ENCODE measurements around the gene HESX1. TPM values are rescaled to one million over a fixed set of nuclear protein-coding genes. Genes with fewer than 3 reads are reported as not detected.

Gene HESX1
- polyA plus RNA-seq = 1.5 TPM
- long read RNA-seq, donor 1 = 0 reads
- long read RNA-seq, donor 2, partial matches to known transcripts = 33 of 38 reads
- long read RNA-seq, donor 2, other reads (novel, unspliced or antisense) = 5 of 38 reads
- long read RNA-seq, donor 3 = 0 reads
- long read RNA-seq, donor 4 = 0 reads
- long read RNA-seq, donor 5 = 0 reads
- long read RNA-seq, donor 6 = 0 reads
- long read RNA-seq, donor 7, partial matches to known transcripts = 0 of 1 reads
- long read RNA-seq, donor 7, other reads (novel, unspliced or antisense) = 0 of 1 reads
- long read RNA-seq, donor 8, partial matches to known transcripts = 48 of 48 reads
- long read RNA-seq, donor 8, other reads (novel, unspliced or antisense) = 0 of 48 reads
- long read RNA-seq, donor 9 = 0 reads
- long read RNA-seq, donor 10 = 0 reads
- long read RNA-seq, donor 11 = 0 reads

GRCh38 chr3:57199895-57200297, at the start of gene HESX1:
Gene HESX1 (minus strand): TSS chr3:57199978. CDS start chr3:57199918, 60 bp downstream.
- H3K27ac ChIP-seq (ENCODE audit: low read length) = no peak within 1 kb of the TSS
- no peak within 1 kb of the TSS for H3K4me3 ChIP-seq (ENCODE audit: low read length)
- H3K9me3 ChIP-seq (ENCODE audit: control insufficient read depth, low read depth, low read length) = no peaks in the 10 kb centered on the region
- H3K4me1 ChIP-seq (ENCODE audit: control insufficient read depth, insufficient read depth, low read length) = no peaks in the 10 kb centered on the region
- H3K36me3 ChIP-seq (ENCODE audit: control insufficient read depth, insufficient read depth, low read length) = no peaks in the 10 kb centered on the region
- WGBS (ENCODE audit: insufficient coverage, low lambda C conversion rate) = no CpG with 5 or more reads among the region's 4 CpGs
- no peaks in the 10 kb centered on the region for H3K27me3 ChIP-seq (ENCODE audit: control insufficient read depth, insufficient read depth, low read length)
- DNase-seq = no peak

DNA sequence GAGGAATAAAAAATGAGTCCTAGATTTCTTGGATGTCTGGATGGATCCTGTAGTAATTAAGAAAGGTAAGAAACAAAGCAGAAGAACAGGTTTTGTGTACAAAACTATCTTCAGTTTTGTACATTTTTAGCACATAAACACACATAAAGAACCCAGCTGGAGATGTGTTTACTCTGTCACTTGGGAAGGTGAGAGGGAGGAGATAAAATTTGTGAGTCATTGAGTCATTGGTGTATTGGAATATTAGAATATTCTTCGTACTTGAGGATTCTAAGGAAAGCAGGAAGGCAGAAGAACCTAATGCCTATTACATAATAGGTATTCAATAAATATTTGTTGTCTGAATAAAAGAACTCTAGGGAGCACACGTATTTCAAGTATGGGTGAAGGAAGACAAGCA, 45.2 kb upstream of the HESX1 start:
- Histone ChIP-seq H3K9me3 (ENCODE audit: control insufficient read depth, low read depth, low read length) (no peaks in the 10 kb centered on the region), H3K4me1 (ENCODE audit: control insufficient read depth, insufficient read depth, low read length) (no peaks in the 10 kb centered on the region), H3K36me3 (ENCODE audit: control insufficient read depth, insufficient read depth, low read length) (peaks cover 59% of the 10 kb centered on the region), H3K4me3 (ENCODE audit: low read length) (no peak overlapping the region), H3K27ac (ENCODE audit: low read length) (no peak overlapping the region), H3K27me3 (ENCODE audit: control insufficient read depth, insufficient read depth, low read length) (no peaks in the 10 kb centered on the region)
- 92% methylated on average over 2 of the region's 2 CpGs for WGBS (ENCODE audit: insufficient coverage, low lambda C conversion rate)
- no peak for DNase-seq

GRCh38 chr3:57234613-57235575, 35.1 kb upstream of the HESX1 start:
- peaks cover 11% of the 10 kb centered on the region for H3K36me3 ChIP-seq (ENCODE audit: control insufficient read depth, insufficient read depth, low read length)
- H3K4me3 ChIP-seq (ENCODE audit: low read length) = no peak overlapping the region
- no peak for DNase-seq
- 74% methylated on average over 3 of the region's 13 CpGs for whole genome bisulfite sequencing (ENCODE audit: insufficient coverage, low lambda C conversion rate)
- H3K4me1 ChIP-seq (ENCODE audit: control insufficient read depth, insufficient read depth, low read length) = no peaks in the 10 kb centered on the region
- H3K27ac ChIP-seq (ENCODE audit: low read length) = no peak overlapping the region
- H3K9me3 ChIP-seq (ENCODE audit: control insufficient read depth, low read depth, low read length) = no peaks in the 10 kb centered on the region
- H3K27me3 ChIP-seq (ENCODE audit: control insufficient read depth, insufficient read depth, low read length) = no peaks in the 10 kb centered on the region

DNA sequence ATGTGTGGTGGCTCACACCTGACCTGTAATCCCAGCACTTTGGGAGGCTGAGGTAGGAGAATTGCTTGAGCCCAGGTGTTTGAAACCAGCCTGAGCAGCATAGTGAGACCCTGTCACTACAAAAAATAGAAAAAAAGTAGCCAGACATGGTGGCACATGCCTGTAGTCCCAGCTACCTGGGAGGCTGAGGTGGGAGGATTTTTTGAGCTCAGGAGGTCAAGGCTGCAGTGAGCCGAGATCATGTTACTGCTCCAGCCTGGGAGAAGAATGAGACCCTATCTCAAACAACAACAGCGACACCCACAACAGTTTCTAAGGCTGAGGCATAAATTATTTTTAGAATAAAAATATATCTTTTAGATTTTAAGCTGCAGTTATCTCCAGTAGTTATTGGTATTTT, 34.0 kb upstream of the HESX1 start:
- H3K4me1 ChIP-seq (ENCODE audit: control insufficient read depth, insufficient read depth, low read length) = no peaks in the 10 kb centered on the region
- no peaks in the 10 kb centered on the region for H3K27me3 ChIP-seq (ENCODE audit: control insufficient read depth, insufficient read depth, low read length)
- no peak overlapping the region for H3K4me3 ChIP-seq (ENCODE audit: low read length)
- no peaks in the 10 kb centered on the region for H3K9me3 ChIP-seq (ENCODE audit: control insufficient read depth, low read depth, low read length)
- no CpG with 5 or more reads among the region's 2 CpGs for WGBS (ENCODE audit: insufficient coverage, low lambda C conversion rate)
- DNase-seq = no peak
- no peak overlapping the region for H3K27ac ChIP-seq (ENCODE audit: low read length)
- H3K36me3 ChIP-seq (ENCODE audit: control insufficient read depth, insufficient read depth, low read length) = peaks cover 6% of the 10 kb centered on the region

- 83% methylated on average over 2 of the region's 2 CpGs for WGBS (ENCODE audit: insufficient coverage, low lambda C conversion rate)
- no peak for DNase-seq
- peaks cover 3% of the 10 kb centered on the region for H3K4me1 ChIP-seq (ENCODE audit: control insufficient read depth, insufficient read depth, low read length)
- no peak overlapping the region for H3K4me3 ChIP-seq (ENCODE audit: low read length)
- H3K36me3 ChIP-seq (ENCODE audit: control insufficient read depth, insufficient read depth, low read length) = no peaks in the 10 kb centered on the region
- H3K27me3 ChIP-seq (ENCODE audit: control insufficient read depth, insufficient read depth, low read length) = no peaks in the 10 kb centered on the region
- no peaks in the 10 kb centered on the region for H3K9me3 ChIP-seq (ENCODE audit: control insufficient read depth, low read depth, low read length)
- peak overlapping the region; percentile 87 for H3K27ac ChIP-seq (ENCODE audit: low read length)
These were observed 30.2 kb upstream of the HESX1 start for GRCh38 chr3:57230006-57230405.

DNA sequence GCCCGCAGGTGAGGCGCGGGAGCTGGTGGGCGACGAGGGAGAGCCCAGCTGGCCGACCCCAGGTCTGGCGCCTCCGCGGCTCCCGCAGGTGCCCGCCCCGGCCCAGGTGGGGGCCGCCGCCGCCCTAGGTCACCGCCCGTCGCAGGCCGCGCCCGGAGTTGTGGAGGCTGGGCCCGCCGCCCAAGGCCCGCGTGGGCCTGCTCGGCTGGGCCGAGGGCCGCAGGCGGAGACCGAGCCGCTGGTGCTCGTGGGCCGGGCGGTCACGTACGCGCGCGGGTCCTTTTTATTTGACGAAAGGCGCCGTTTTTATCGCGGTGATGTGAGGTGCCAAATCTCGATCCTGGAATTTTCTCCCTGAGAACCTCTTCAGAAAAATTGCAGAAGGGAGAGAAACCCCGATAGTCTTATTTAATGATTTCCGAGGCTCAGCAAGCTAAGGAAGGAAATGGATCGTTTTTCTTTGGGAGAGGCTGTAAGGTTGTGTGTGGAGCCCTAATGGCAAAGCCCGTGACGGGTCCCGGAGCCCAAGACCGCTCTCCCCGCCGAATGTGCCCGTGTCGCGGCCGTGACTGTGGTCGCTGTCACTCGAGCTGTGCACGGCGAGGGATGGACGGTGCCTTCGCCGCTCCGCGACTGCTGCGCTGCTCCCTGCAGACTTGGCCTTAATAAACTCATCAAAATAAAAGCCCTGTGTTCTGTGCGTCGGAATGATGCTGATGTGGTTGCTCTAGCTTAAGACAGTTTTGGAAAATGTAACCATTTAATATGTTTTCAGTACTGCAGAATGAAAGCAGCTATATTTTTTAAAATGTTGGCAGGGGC, 28.4 kb upstream of the HESX1 start:
- Histone ChIP-seq H3K4me3 (ENCODE audit: low read length) (peak overlapping the region; percentile 77), H3K4me1 (ENCODE audit: control insufficient read depth, insufficient read depth, low read length) (peaks cover 3% of the 10 kb centered on the region), H3K27ac (ENCODE audit: low read length) (peak overlapping the region; percentile 87), H3K36me3 (ENCODE audit: control insufficient read depth, insufficient read depth, low read length) (no peaks in the 10 kb centered on the region), H3K27me3 (ENCODE audit: control insufficient read depth, insufficient read depth, low read length) (no peaks in the 10 kb centered on the region), H3K9me3 (ENCODE audit: control insufficient read depth, low read depth, low read length) (no peaks in the 10 kb centered on the region)
- no CpG with 5 or more reads among the region's 70 CpGs for WGBS (ENCODE audit: insufficient coverage, low lambda C conversion rate)
- DNase-seq = peak; percentile 35 to 72

DNA sequence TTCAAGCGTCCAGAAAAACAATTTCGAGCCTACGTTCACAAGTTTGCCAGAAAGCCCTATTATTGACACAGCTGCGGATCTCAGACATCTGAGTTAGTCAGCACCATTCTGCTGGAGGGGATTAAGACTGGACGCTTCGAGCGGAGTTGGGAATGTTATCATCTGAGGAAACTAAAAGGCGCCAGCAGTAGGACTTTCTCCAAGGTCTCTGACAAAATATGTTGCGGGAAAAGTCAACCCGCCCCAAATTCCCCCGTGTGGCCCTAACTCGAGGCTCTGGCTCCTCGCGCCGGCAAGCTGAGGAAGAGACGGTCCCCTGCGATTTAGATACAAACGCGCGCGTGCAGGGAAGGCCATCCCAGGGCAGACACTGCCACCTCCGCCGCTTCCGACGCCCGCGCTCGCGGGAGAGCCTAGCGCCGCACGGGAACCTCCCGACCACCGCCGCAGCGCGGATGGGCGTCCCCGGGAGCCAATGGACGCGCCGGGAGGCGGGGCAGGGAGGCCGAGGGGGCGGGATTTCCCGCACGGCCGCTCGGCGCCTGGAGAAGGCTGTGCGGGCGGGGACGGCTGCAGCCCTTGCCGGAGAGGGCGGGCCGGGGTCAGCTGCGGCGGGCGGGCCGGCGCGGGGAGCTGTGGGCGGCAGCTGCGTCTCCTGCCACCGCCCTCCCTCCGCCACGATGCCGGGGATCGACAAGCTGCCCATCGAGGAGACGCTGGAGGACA, 27.6 kb upstream of the HESX1 start, which contains the start of gene APPL1:
APPL1 (plus strand) TSS at position 526 of the 726 bp plus-strand sequence; CDS start at position 681, 155 bp downstream.
- Histone ChIP-seq H3K4me1 (ENCODE audit: control insufficient read depth, insufficient read depth, low read length) (peaks cover 3% of the 10 kb centered on the region), H3K4me3 (ENCODE audit: low read length) (peak within 1 kb of the TSS; percentile 86), H3K36me3 (ENCODE audit: control insufficient read depth, insufficient read depth, low read length) (no peaks in the 10 kb centered on the region), H3K27ac (ENCODE audit: low read length) (peak within 1 kb of the TSS; percentile 91), H3K9me3 (ENCODE audit: control insufficient read depth, low read depth, low read length) (no peaks in the 10 kb centered on the region), H3K27me3 (ENCODE audit: control insufficient read depth, insufficient read depth, low read length) (no peaks in the 10 kb centered on the region)
- DNase-seq = peak; percentile 92 to 95
- whole genome bisulfite sequencing (ENCODE audit: insufficient coverage, low lambda C conversion rate) = 0% methylated on average over 1 of the region's 71 CpGs

GRCh38 chr3:57226176-57226575, 26.4 kb upstream of the HESX1 start:
- no peak overlapping the region for H3K27ac ChIP-seq (ENCODE audit: low read length)
- no peak for DNase-seq
- 64% methylated on average over 2 of the region's 2 CpGs for WGBS (ENCODE audit: insufficient coverage, low lambda C conversion rate)

DNA sequence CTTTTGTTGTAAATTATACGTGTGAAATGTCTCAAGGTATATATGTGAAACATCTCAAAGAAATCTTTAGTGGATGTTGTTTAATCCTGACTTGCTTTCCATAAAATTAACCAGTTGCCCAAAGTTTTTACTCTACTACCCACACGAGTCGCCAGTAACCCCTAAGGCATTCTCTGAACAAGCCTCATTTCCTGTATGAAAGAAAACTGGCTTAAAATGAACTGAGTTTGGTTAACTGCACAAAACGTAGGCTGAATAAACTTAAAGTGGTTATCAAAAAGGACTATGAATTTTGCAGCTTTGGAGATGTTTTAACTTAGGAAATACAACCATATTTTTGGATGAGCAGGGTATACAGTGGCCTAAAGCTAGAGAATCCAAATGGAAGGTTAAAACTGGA, 25.1 kb upstream of the HESX1 start:
- Histone ChIP-seq H3K36me3 (ENCODE audit: control insufficient read depth, insufficient read depth, low read length) (no peaks in the 10 kb centered on the region), H3K9me3 (ENCODE audit: control insufficient read depth, low read depth, low read length) (no peaks in the 10 kb centered on the region), H3K4me3 (ENCODE audit: low read length) (no peak overlapping the region), H3K4me1 (ENCODE audit: control insufficient read depth, insufficient read depth, low read length) (peaks cover 3% of the 10 kb centered on the region), H3K27ac (ENCODE audit: low read length) (no peak overlapping the region), H3K27me3 (ENCODE audit: control insufficient read depth, insufficient read depth, low read length) (no peaks in the 10 kb centered on the region)
- DNase-seq = no peak
- no CpG with 5 or more reads among the region's 4 CpGs for WGBS (ENCODE audit: insufficient coverage, low lambda C conversion rate)

More at GRCh38 chr3:57226176-57226575, 26.4 kb upstream of the HESX1 start:
- H3K4me3 ChIP-seq (ENCODE audit: low read length) = no peak overlapping the region
- H3K36me3 ChIP-seq (ENCODE audit: control insufficient read depth, insufficient read depth, low read length) = no peaks in the 10 kb centered on the region
- H3K9me3 ChIP-seq (ENCODE audit: control insufficient read depth, low read depth, low read length) = no peaks in the 10 kb centered on the region
- H3K27me3 ChIP-seq (ENCODE audit: control insufficient read depth, insufficient read depth, low read length) = no peaks in the 10 kb centered on the region
- H3K4me1 ChIP-seq (ENCODE audit: control insufficient read depth, insufficient read depth, low read length) = peaks cover 3% of the 10 kb centered on the region
